Esophagus mucosa (tissue), 1 donor: ENCODE results near the gene SLC43A3. TPM values are rescaled to one million over a fixed set of nuclear protein-coding genes. Genes with fewer than 3 reads are reported as not detected.

ENCODE experiments used
- ATAC-seq: fragments of 200-7000 bp; cut with Tn5 transposase; one replicate; pipeline ENCODE4 v1.9.1; 2020
- total RNA-seq: library from RNA; stranded (reverse); gene quantifications from one replicate; pipeline ENCODE4 v1.2.4, GENCODE V29; 2023
- donor health status: DM: yes; HTN: yes; CAD: no.

SLC43A3 gene
- total RNA-seq, 1 donor from 2014 or later = 28.2 TPM

GRCh38 chr11:57426439-57426928 is 437 bp downstream of the SLC43A3 start:
- ATAC-seq = peak; percentile 36

DNA sequence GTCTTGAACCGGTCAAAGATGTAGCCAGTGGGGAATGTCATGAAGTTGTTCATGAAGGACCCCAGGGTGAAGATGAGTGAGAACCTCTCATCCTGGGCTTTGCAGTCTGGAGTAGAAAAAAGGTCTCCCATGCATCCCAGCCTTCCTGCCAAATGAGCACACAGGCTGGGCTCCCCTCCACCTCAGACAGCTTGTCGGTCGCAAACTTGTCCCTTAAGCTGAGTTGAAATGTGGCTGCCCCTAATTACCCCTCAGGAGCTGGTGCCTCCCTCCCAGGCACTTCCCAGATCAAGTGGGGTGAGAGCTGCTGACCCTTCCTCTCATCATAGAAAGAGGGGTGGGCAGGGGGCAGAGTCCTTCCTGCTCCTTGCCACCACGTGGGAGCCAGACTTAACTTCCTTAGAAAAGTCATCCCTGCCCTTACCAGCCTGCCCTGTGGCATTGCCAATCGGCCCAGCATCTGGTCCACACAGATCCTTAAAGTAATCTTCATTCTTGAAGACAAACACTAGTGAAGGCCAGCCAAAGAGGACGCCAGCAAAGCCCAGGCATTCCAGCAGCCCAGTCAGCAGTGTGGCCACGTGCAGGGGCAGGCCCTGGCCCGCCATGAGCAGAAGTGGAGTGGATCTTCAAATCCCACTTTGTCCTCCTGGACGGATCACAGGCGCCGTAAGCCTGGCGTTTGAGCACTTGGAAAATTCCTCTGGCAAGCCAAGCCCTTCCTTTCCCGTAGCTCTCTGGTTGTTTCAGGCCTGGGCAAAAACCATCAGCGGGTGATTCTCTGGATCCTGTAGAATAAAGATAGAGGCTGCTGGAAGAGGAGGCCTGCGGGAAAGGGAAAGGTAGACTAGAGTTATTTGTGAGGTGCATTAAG is 1.1 kb downstream of the SLC43A3 start:
- ATAC-seq = peak; percentile 35

DNA sequence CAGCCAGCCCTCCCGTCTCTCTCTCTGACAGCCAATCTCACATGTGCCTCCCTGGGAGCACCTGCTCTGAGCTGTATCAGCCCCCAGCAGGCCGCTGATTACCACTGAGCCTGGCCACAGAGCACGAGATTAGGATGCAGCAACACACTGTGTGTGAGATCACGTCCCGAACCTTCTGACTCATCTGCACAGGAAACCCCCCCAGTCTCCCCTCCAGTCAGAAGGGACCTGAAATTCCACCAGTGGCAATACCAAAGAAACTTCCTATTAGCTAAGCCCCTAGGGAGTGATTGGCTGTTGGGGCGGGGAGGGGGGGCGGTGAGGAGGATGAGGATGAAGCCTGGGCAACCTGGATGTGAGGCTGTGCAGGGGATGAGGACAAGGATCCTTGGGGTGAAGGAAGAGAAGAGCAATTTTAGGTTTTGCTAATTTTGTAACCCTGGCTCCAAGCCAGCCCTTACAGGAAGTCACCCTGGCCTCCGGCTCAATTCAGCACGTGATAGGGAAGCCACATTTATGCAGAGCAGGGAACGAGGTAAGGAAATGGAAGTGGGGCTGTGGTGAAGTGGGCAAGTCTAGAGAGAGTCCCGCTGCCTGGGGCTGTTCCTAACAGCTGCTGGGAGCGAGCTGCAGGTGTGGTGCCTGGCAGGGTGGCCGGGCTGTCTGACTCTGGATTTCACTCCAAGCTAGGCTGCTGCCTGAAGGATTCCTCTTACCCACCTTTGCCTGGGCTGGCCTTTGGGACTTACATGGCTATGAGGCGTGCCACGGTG is 1.9 kb downstream of the SLC43A3 start:
- ATAC-seq = peak; percentile 76

DNA sequence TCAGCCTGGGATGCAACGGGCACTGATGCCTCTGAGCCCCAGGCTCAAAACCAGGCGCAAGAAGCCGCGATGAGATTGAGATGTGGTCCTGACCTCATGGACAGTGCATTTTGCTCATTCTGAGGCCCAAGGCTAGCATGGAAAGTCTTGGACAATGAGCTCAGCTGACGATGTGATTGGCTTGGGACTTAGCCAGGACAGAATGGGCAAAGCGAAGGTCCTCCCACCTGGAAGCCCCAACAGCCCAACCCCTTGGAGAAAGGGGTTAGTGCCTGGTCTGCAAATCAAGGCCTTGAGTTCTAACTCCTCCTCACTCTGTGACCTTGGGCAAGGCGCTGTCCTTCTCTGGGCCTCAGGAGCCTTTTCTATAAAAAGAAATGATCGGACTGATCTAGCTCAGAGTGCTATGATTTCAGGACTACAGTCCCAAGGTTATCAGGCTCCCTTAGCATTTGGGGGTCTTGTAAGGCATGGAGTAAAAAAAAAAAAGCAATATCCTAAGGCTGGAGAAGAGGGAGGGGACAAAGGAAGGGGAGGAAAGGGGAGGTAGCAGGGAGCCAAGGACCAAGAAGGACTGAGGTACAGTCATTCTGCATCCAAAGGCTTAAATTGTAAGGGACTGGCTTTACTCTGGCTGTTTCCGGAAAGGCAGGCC is 2.7 kb downstream of the SLC43A3 start:
- no peak for ATAC-seq

GRCh38 chr11:57422669-57423068 is 4.3 kb downstream of the SLC43A3 start:
- no peak for ATAC-seq

GRCh38 chr11:57421805-57422204 is 5.1 kb downstream of the SLC43A3 start:
- no peak for ATAC-seq

DNA sequence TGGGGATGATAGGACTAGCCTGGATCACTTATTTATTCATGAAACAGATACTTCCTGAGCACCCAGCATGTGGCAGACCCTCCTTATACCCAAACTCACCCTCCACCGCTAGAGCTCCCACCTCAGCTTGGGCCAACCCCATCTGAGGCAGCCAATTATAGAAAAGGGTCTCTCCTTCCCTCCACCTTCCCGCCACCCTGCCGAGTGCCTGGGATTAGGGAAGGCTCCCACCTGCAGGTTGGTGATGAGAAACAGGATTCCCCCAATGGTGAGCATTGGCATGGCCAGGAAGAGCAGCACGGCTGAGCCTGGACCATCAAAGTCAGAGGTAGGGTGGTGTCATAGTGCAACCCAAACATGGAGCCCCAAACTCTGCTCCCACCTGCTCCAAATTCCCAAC is 5.9 kb downstream of the SLC43A3 start:
- no peak for ATAC-seq

DNA sequence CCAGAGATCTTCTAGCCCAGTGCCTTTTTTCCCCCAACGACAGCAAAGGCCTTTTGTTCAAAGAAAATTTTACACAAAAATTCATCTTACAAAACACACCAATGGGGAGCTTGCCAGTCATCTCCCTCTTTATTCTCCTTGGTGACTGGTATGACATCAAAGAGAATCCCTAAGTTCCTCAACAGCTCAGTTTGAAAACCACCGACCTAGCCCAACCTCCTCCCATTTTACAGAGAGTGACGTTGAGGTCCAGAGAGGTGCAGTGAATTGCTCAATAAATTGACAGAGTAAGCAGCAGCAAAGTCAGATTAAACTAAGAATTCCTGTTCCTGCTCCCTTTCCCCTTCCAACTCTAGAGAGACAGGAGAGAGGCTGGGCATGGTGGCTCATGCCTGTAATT is 7.8 kb downstream of the SLC43A3 start:
- no peak for ATAC-seq

- ATAC-seq = no peak
Measured at GRCh38 chr11:57418131-57418530, 8.8 kb downstream of the SLC43A3 start.

DNA sequence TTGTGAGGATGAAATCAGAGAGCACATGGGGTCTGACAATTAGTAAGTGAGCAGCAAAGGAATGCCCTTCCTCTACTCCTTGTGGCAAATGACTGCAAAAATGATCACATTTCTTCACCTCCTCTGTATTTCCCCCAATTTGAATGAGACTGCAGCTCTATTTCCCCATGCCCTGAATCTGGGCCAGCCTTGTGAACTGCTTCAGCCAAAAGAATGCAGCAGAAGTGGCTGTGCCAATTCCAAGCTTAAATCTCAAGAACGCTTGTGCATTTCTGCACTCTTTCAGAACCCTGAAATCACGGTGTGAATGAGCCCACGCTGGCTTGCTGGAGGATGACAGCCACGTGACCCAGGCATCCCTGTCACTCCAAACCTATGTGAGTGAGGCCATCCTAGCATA is 9.9 kb downstream of the SLC43A3 start:
- ATAC-seq = no peak

DNA sequence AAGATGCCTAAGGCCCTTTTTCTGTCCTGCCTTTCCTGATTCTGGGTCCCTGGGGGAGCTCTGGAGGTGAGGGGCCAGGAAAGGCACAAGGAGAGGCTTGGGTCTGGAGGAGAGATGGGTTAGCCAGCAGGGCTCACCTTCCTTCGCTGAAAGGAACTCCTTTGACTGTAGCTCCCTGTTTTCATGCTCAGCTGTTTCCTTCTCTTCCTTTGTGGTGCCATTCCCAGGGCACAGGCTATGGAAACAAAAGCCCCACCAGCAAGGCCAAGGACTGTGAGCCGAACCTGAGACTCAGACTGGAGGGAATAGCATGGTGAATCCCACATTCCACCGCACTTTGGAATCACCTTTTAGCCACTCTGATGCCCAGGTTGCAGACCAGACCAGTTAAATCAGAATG is 10.5 kb downstream of the SLC43A3 start:
- ATAC-seq = no peak

- no peak for ATAC-seq
Measured at GRCh38 chr11:57414612-57415212, 12.2 kb downstream of the SLC43A3 start.

DNA sequence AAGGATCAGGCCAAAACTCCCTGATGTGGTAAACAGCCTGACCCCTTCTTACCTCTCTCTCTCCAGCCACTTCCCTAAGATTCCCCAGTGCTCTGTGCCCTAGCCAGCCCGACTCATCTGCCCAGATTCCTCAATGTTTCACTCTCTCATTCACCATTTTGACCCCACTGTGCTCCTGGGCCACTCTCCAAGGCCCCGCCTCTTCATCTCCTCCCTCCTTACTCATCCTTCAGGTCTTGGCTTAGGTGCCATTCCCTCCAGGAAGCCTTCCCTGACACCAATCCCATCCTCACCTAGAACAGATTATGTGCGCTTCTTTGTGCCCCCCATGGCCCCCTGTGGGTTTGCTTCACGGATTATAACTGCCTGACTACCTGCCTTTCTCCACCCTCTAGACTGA is 13.2 kb downstream of the SLC43A3 start:
- ATAC-seq = no peak

- ATAC-seq = no peak
Measured at GRCh38 chr11:57410287-57410686, 16.6 kb downstream of the SLC43A3 start.

DNA sequence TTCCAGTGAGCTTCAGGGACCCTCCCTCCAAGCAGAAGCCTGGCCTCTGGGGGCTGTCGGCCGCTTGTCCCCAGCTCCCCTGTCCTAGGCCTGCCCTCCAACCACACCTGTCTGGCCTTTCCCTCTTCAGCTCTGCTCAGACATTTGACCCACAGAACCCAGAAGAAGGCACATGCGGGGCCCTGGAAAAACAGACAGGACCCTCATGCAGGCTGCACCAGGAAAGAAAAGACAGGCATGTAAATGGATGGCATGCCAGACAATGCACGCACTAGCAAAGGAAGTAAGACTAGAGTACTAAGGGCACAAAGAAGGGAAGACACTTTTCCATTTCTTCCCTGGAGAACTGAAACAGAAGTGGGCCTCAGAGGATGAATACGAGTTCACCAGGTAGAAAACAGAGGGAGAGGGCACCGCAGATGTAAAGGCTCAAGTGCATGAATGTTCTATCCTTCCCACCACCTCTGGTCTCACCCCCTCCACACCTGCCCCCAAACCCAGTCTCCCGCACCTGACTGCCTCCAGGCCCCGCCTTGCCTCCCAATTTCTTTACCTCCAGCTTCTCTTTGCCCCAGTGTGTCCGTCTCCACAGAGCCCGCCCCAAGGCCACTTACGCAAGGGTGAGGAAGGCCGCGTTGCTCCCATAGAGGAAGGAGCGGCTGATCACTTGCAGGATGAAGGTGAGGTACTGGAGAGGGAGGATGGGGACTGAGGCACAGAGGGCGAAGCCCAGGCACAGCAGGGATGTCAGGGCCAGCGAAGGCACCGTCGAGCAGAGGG is 17.4 kb downstream of the SLC43A3 start:
- ATAC-seq = no peak

DNA sequence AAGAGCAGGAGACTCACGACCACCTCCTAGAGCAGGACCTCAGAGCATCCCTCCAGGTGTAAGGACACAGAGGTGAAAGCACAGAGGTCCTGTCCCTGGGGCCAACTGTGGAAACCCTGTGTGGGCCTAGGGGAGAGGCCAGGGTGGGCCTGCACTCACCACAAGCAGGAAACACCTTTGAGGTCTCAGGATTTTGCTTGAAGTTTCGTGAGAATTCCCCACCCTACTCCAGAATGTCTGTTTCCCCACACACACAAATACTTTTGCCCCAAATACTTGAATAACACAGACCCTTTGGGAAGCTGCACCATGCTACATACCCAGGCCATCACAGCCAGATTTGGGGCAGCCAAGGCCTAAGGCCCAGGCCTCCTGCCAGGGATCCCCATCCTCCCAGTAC is 18.1 kb downstream of the SLC43A3 start:
- no peak for ATAC-seq

GRCh38 chr11:57407941-57408475 is 18.9 kb downstream of the SLC43A3 start:
- no peak for ATAC-seq

DNA sequence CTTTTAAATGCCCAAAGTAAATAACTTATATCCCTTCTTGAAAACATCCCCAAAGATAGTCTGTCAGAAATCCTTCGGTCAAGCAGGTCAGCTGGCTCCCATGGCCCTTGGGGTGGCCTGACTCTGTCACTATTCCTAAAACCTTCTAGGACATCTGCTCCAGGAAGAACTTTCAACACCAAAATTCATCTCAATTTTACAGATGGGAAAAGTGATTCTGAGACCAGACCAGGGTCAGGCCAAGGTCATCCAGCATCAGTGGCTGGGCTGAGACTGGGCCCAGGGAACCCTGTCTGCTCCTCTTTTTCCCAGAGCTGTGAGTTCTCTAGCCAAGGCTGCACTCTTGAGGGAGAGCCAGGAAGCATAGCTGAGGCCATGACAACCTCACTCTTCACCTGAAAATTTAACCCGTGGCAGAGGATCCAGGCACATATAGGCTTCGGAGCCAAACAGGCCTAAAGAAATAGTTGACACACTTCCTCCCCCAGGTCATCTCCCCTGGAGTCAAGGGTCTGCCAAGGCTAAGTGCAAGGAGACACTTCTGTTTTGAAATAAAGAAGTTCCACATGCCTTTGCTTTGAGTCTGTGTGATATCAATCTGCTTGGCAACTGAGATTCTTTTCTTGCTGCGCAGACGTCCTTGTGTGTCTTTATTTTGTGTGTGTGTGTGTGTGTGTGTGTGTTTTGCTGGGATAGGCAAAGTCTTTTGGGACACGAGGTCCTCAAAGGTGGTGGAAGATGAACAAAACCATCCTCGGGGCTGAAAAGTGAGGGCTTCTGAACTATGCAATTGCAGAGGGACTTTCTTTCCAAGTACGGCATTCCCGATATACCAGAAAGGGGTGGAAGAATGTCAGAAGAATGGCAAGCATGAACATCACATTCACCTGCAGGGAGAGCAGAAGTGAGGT is 19.7 kb downstream of the SLC43A3 start:
- ATAC-seq = no peak

GRCh38 chr11:57406337-57406904 is 20.5 kb downstream of the SLC43A3 start:
- ATAC-seq = peak; percentile 40

DNA sequence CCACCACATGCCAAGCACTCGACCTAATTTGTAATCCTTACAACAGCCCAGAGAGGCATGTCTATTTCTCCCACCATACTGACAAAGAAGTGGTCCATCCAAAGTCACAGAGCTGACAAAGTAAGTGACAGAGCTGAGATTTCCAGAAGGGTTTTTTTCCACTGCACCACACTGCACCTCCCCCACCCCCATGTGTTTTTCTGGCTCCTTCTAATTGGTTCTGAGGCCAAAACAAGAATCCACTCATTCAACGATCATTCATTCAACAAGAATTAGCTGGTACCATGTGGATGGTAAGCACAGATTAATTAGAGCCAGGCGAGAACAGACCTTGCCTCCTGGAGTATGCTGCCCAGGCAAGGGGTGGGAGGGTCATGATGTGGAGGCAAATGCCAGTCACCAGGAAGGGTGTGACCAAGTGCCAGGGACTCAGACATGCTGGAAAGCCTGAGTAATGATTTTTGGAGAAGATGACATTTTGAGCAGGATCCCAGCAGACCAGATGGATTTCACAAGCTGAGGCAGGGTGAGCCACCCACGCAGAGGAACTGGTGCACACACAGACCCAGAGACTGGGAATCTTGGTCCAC is 21.6 kb downstream of the SLC43A3 start:
- ATAC-seq = no peak
